Esophagus (tissue), 2 donors: ENCODE measurements around the gene UTP3. TPM values are rescaled to one million over a fixed set of nuclear protein-coding genes. Genes with fewer than 3 reads are reported as not detected.
A peak's percentile ranks its signal among the peaks of the same experiment; 100 is the strongest.
"Not testable (repeated sequence)": the region's sequence is repeated elsewhere in the genome, so short reads cannot be mapped to it uniquely, and the experiment has no call there.

Experiments used
- H3K27ac ChIP-seq, 2 donors: one replicate each; pipeline ENCODE4 v1.5.1; 2013; ENCODE audit warnings: low read depth in 2 of 2, mild to moderate bottlenecking in 2 of 2, inconsistent platforms in 1 of 2, low read length in 1 of 2, moderate library complexity in 1 of 2
- H3K27me3 ChIP-seq, 2 donors: one replicate each; pipeline ENCODE4 v1.6.1; 2013; ENCODE audit warnings: low read length in 2 of 2, control low read depth in 1 of 2, mild to moderate bottlenecking in 1 of 2; ENCODE audit not compliant: insufficient read depth in 2 of 2, control insufficient read depth in 1 of 2
- H3K36me3 ChIP-seq, 2 donors: one replicate each; pipeline ENCODE4 v1.6.1; 2013; ENCODE audit warnings: low read length in 1 of 2; ENCODE audit not compliant: control insufficient read depth in 2 of 2, insufficient read depth in 2 of 2
- H3K4me1 ChIP-seq, 2 donors: one replicate each; pipeline ENCODE4 v1.6.1; 2013; ENCODE audit warnings: low read length in 1 of 2; ENCODE audit not compliant: control insufficient read depth in 2 of 2, insufficient read depth in 2 of 2
- H3K4me3 ChIP-seq, 2 donors: one replicate each; pipeline ENCODE4 v1.5.1; 2013; ENCODE audit warnings: low read length in 2 of 2, mild to moderate bottlenecking in 2 of 2, low read depth in 1 of 2, moderate library complexity in 1 of 2
- H3K9me3 ChIP-seq, 2 donors: one replicate each; pipeline ENCODE4 v1.6.1; 2013; ENCODE audit warnings: mild to moderate bottlenecking in 2 of 2, low read depth in 1 of 2, low read length in 1 of 2, moderate library complexity in 1 of 2; ENCODE audit not compliant: control insufficient read depth in 2 of 2, insufficient read depth in 1 of 2
- whole genome bisulfite sequencing, 2 donors: extraction: QIAGEN DNeasy Blood & Tissue Kit; methylation state at CpG; one replicate each; pipeline ENCODE4 v1.1.7; 2013; 5-methylcytosine and 5-hydroxymethylcytosine counted together
- polyA plus RNA-seq, 2 donors: library from polyadenylated mRNA; stranded (reverse); fragments of 200-250 nt; gene quantifications; one replicate each; pipeline ENCODE4 v1.2.3, GENCODE V29; 2013
- donor health status: healthy with polysubstance abuse.
- donor health status: Bipolar disorder and iron deficiency.

Gene UTP3
- polyA plus RNA-seq, 2 donors, result 19.9 to 24.2 TPM

GRCh38 chr4:70681704-70682103 is 6.6 kb upstream of the UTP3 start:
- Histone ChIP-seq H3K4me1 (no peaks in the 10 kb centered on the region), H3K27me3 (no peaks in the 10 kb centered on the region), H3K36me3 (no peaks in the 10 kb centered on the region), H3K9me3 (no peaks in the 10 kb centered on the region), H3K27ac (no peak overlapping the region), H3K4me3 (no peak overlapping the region)

DNA sequence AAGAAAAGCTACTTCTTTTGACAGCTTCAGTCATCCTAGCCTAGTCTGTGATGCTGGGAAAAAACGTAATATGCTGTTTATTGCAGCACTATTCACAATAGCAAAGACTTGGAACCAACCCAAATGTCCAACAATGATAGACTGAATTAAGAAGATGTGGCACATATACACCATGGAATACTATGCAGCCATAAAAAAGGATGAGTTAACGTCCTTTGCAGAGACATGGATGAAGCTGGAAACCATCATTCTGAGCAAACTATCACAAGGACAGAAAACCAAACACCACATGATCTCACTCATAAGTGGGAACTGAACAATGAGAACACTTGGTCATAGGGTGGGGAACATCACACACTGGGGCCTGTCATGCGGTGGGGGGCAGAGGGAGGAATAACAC is 6.2 kb upstream of the UTP3 start:
- H3K27ac ChIP-seq, H3K4me1 ChIP-seq: not testable (repeated sequence)
- WGBS, 2 donors, result 73 to 83% methylated on average over 3 of the region's 3 CpGs

GRCh38 chr4:70687392-70687791 is 940 bp upstream of the UTP3 start:
- peak overlapping the region; percentile 91 to 99 for H3K4me3 ChIP-seq
- WGBS, 2 donors, result 61 to 65% methylated on average over 13 of the region's 13 CpGs
- peak overlapping the region; percentile 95 to 99 for H3K27ac ChIP-seq
- no peaks in the 10 kb centered on the region for H3K27me3 ChIP-seq
- no peaks in the 10 kb centered on the region for H3K9me3 ChIP-seq
- H3K36me3 ChIP-seq, result no peaks in the 10 kb centered on the region
- peaks cover 0 to 5% of the 10 kb centered on the region in 2 donors for H3K4me1 ChIP-seq

More for the DNA sequence above, 6.2 kb upstream of the UTP3 start:
- H3K4me3 ChIP-seq, H3K27me3 ChIP-seq, H3K9me3 ChIP-seq, H3K36me3 ChIP-seq: not testable (repeated sequence)

DNA sequence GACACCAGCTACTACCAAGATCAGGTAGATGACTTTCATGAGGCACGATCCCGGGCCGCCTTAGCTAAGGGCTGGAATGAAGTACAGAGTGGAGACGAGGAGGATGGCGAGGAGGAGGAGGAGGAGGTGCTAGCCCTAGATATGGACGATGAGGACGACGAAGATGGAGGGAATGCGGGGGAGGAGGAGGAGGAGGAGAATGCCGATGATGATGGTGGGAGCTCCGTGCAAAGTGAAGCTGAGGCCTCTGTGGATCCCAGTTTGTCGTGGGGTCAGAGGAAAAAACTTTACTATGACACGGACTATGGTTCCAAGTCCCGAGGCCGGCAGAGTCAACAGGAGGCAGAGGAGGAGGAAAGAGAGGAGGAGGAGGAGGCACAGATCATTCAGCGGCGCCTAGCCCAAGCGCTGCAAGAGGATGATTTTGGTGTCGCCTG is 481 bp downstream of the UTP3 start:
- Histone ChIP-seq H3K4me1 (peaks cover 0 to 5% of the 10 kb centered on the region in 2 donors), H3K27ac (peak overlapping the region; percentile 95 to 99), H3K27me3 (no peaks in the 10 kb centered on the region), H3K4me3 (peak overlapping the region; percentile 91 to 99), H3K36me3 (no peaks in the 10 kb centered on the region), H3K9me3 (no peaks in the 10 kb centered on the region)
- WGBS, 2 donors, result 1 to 2% methylated on average over 19 of the region's 19 CpGs

DNA sequence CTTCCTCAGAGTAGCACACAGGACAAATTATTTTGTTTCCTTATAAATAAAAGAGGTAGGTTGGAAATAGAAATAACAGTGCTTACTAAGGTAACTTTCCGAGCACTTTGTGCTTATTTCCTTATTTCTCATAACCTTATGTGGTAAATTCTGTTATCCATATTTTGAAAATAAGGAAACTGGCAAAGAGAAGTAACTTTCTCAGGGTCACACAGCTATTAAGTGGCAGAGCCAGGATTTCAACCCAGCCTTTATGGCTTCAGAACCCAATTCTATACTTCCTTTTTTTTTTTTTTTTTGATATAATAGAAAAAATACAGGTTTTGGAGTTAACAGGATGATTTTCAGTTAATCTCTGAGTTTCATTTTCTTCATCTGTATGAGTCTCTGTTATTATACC is 3.3 kb downstream of the UTP3 start:
- Histone ChIP-seq H3K36me3 (no peaks in the 10 kb centered on the region), H3K9me3 (no peaks in the 10 kb centered on the region), H3K4me1 (peaks cover 0 to 5% of the 10 kb centered on the region in 2 donors), H3K4me3 (no peak overlapping the region), H3K27me3 (no peaks in the 10 kb centered on the region), H3K27ac (no peak overlapping the region)
- 77 to 85% methylated on average over 1 of the region's 1 CpG for WGBS, 2 donors

GRCh38 chr4:70694633-70695032 is 6.3 kb downstream of the UTP3 start:
- not testable (repeated sequence) for H3K27me3 ChIP-seq, H3K27ac ChIP-seq, H3K4me3 ChIP-seq, H3K9me3 ChIP-seq, H3K4me1 ChIP-seq, H3K36me3 ChIP-seq
- 79 to 96% methylated on average over 7 of the region's 7 CpGs for WGBS, 2 donors

GRCh38 chr4:70698435-70698834 is 10.1 kb downstream of the UTP3 start:
- H3K4me3 ChIP-seq, H3K9me3 ChIP-seq, H3K27me3 ChIP-seq, H3K27ac ChIP-seq, H3K36me3 ChIP-seq, H3K4me1 ChIP-seq: not testable (repeated sequence)
- 70 to 80% methylated on average over 8 of the region's 8 CpGs for WGBS, 2 donors

DNA sequence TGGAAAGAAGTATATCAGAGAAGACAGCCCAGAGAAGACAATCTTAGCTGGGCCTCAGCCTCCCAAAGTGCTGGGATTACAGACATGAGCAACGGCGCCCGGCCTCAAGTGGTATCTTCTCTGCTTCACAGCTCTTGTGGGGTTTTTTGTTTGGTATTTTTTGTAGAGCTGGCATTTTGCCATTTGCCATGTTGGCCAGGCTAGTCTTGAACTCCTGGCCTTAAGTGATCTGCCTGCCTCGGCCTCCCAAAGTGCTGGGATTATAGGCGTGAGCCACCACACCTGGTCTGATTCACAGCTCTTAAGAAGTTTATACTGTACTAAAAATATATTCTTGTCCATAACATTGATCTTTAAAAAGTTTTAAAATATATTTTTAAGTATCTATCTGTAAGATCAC is 12.4 kb downstream of the UTP3 start:
- Histone ChIP-seq H3K9me3 (no peaks in the 10 kb centered on the region), H3K36me3 (no peaks in the 10 kb centered on the region), H3K27me3 (no peaks in the 10 kb centered on the region), H3K4me1 (no peaks in the 10 kb centered on the region), H3K27ac (peak overlapping the region; percentile 59 to 67), H3K4me3 (no peak overlapping the region)
- 68 to 70% methylated on average over 5 of the region's 5 CpGs for WGBS, 2 donors

DNA sequence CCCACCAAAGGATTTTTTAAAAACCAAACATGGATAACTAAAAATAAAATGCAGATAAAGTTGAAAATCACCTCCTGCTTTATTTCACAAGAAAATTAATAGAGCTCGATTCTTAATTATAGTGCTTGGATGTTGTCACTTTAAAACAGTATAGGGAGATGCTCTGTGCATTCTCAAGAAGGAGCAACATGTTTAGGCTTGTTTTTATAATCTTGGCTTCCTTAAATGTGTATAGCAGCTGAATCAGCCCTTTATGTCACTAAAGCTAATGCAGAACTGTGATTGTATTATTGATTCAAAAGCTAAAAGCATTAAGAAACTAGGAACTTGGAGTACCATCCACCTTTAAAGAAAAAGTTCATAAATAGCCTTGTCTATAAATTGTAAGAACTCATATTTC is 12.9 kb downstream of the UTP3 start:
- 54 to 71% methylated on average over 1 of the region's 1 CpG for WGBS, 2 donors
- Histone ChIP-seq H3K36me3 (no peaks in the 10 kb centered on the region), H3K4me3 (no peak overlapping the region), H3K27ac (peak overlapping the region; percentile 59 to 67), H3K27me3 (no peaks in the 10 kb centered on the region), H3K9me3 (no peaks in the 10 kb centered on the region), H3K4me1 (no peaks in the 10 kb centered on the region)

DNA sequence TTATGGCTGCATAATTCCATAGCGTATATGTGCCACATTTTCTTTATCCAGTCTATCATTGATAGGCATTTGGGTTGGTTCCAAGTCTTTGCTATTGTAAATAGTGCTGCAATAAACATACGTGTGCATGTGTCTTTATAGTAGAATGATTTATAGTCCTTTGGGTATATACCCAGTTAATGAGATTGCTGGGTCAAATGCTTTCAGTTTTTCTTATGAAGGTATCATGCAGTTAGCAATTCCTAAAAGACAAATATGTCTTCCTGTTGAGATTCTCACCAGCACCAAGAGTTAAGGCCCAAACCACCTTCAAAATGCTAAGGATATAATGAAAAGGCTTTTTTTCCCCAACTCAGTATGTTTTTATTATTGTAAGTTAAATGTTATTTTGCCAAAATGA is 14.3 kb downstream of the UTP3 start:
- not testable (repeated sequence) for H3K4me3 ChIP-seq, H3K9me3 ChIP-seq, H3K36me3 ChIP-seq, H3K27me3 ChIP-seq, H3K27ac ChIP-seq, H3K4me1 ChIP-seq
- WGBS, 2 donors, result 50 to 54% methylated on average over 2 of the region's 2 CpGs
